GM21390 (cell line): ENCODE measurements around the gene PCLO.
A peak's percentile ranks its signal among the peaks of the same experiment; 100 is the strongest.
"Not testable (repeated sequence)": the region's sequence is repeated elsewhere in the genome, so short reads cannot be mapped to it uniquely, and the experiment has no call there.

Source experiments
- ATAC-seq: cut with Tn5 transposase; IDR thresholded peaks from one replicate; pipeline ENCODE4 v1.9.1; 2021; ENCODE audit not compliant: unreplicated experiment

PCLO gene

DNA sequence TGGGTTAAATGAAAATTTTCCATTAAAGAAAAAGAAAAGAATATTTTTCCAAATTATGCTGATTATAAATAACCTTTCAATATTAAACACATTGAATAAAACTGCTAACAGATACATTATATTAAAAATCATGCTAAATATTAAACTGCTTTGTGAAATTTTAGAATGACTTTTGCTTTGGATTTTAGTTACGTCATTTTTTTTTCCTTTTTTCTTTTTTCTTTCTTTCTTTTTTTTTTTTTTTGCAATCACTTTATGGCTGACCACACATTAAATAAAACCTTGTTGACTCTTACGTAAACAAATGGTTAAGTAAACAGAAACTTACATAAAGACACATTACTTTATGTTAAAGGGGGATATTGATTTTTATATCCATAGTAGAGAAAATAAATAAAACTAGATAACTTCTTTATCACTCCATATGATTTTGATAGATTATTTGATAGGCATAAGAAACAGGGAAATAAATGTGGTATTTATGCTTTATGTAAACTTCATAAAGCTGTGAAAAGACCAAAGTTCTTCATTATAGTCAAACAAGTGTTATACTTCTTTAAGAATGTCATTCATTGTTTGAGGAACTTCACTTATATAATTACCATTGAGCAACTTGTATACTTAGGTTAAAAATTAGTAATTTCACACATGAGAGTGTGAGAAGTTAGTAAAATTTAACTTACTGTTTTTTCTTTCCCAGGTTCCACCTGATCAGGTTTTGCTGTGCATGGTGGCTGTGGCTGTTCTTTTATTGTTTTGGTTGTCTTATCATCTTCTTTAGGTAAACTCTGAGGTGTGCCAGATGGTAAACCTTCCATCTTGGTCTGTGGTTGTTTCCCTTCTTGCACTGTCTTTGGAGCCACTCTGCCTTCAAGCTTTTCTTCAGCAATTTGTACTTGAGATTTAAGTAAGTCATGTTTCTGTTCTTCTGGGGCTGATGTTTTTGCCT lies 197.3 kb downstream of the PCLO start:
- ATAC-seq: no peak

GRCh38 chr7:82964150-82964882 lies 198.4 kb downstream of the PCLO start:
- ATAC-seq: peak; percentile 84

DNA sequence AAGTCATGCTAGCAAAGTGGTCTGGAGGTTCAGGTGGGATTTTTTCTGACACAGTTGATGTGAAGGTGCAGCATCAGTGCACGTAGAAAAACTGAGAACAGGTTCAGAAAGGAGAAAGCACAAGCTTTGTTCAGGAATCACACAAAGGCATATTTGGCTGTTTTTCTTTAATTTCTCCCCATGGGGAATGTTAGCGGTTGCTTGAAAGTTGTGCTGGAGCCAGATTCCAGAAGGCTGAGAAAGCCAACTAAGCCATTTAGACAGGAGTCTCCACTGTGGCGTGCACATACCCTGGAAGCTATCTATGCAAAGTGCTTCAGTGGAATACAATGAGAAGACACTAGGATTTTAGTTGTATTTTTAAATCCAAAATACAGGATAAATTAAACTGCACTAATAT lies 201.4 kb downstream of the PCLO start:
- no peak for ATAC-seq

DNA sequence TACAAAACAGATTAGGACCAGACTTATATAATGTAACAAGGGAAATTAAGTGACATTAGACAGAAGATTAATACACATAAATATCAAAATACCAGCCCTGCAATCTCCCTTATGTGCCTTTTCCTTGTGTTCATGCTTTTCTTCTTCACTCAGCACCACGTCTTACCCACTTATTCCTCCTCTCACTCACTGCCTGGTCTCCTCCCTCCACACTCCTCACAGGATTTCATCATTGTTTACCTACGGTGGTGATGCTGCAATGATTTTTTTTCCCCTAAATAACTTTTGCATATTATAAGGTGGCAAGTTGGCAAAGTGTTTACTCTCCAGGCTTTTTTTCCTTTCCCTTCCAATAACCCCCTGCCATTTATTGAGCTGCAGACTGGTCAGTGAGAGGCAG lies 203.2 kb downstream of the PCLO start:
- ATAC-seq: no peak

DNA sequence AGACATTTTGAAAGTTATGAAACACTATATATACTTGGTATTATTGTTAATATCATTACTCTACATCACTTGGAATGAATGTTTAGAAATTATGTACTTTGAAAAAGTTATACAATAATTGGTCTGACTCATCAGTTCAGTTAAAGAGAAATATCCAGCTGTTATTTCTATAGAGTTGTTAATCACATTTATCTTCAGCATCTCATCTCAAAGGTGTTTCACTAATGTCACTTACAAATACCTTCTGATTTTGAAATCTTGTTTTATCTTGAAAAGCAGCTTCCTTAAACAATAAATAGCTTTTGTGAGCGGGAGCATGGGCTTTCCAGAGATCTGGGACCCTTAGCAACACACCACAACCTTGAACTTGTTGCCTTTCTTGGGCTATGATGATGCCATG lies 205.2 kb downstream of the PCLO start:
- ATAC-seq: no peak

GRCh38 chr7:82953324-82954027 lies 209.2 kb downstream of the PCLO start:
- ATAC-seq: no peak

- ATAC-seq: no peak
These were observed 212.2 kb downstream of the PCLO start for GRCh38 chr7:82950436-82950835.

- ATAC-seq: no peak
These were observed 217.2 kb downstream of the PCLO start for GRCh38 chr7:82945480-82945879.

DNA sequence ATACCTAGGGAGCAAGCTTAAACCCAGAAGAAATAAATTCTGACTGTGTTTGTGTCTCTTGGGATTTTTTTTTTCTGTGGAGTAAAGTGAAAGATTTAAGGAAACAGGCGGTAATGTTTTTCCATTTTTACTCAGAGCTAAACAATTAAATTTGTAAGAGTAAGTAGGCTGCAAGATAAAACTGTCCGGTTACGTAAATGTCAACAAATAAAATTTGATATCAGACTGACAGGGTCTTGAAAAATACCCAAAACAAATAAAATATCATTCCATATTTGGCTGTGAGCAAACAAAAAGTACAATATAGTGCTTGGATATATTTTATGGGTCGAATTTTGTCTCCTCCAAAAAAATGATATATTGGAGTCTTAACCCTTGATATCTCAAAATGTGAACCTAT lies 217.6 kb downstream of the PCLO start:
- ATAC-seq: no peak

DNA sequence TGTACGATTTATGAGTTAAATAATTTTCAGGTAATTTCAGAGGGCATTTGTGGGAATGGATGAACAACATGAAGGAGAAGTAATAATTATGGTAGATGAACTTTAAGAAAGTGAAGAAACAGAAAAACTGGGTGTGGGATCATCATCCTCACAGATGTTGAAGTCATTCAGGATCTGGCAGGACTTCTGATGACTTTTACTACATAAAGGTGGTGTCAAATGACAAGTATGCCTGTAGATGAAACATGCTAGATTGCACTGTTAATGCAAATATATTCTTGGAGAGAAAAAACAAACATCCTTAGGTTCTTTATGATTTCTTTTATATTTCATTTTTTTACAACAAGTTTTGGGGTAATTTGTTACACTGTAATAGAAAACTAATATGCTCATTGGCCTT lies 230.2 kb downstream of the PCLO start:
- ATAC-seq: no peak

DNA sequence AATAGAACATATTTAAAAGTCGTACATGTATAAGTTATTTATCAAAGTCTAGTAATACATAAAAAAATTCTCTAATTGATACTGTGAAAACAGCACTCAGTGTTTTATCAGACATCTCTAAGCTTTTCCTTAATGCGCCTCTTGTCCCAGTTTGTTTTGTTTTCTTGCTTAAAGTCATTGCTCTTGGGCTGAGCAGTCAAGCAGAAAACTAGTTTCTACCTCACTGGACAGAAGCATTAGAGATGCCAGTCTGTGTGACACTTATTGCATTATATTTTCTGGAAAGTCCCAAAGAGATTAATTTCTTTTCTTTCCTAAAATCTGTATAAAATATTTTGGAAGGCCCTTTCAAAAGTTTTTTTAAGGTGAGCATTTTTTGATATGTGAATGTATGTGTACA lies 236.2 kb downstream of the PCLO start:
- no peak for ATAC-seq

- ATAC-seq: no peak
These were observed 237.4 kb downstream of the PCLO start for GRCh38 chr7:82925331-82925730.

DNA sequence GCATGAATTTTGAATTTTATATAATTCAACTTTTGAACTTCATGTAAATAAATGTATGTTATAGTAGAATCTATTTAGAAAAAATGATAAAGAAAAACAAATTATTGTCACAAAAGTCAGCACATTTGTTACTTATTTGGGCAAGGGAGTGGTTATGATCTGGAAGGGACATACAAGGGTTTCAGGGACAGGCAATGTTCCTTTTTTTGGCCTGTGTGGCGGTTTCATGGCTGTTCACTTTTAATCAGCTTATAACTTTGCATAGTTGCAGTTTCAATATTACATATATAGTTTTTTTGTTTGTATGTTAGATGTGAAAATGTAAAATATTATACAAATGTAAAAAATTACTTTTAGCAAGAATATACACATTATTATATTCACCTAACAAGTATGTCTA lies 256.2 kb downstream of the PCLO start:
- ATAC-seq: no peak

DNA sequence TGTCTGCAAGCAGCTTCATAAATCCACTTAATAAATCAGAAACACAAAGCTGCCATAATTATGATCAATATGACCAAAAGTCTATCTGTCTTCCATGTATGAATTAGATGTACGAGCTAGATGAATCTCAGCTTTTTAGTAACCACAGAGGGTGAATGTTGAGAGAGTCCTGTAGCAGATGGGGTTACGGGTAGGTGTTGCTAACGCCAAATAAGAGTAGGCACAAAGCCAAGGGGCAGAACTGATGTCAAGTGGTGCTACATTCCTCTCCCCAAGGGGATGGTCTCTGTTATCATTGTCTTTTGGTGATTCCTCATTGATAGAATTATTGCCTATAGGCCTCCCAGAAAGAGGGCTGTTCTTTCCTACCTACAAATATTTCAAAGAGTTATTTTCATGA lies 257.8 kb downstream of the PCLO start:
- ATAC-seq: no peak

DNA sequence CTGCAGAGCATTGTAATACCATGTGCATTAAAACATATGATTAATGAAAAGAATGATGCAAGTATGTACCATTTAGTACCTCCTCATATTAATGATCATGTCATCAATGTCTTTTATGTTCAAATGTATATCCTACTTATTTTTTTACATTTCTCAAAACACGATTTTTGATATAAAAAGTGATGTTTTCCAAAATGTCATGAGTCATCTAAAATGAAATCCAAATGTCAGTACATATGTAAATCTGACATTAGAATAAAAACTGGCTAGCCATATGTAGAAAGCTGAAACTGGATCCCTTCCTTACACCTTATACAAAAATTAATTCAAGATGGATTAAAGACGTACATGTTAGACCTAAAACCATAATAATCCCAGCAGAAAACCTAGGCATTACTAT lies 261.6 kb downstream of the PCLO start:
- ATAC-seq: not testable (repeated sequence)

- no peak for ATAC-seq
These were observed 265.2 kb downstream of the PCLO start for GRCh38 chr7:82897500-82897899.

DNA sequence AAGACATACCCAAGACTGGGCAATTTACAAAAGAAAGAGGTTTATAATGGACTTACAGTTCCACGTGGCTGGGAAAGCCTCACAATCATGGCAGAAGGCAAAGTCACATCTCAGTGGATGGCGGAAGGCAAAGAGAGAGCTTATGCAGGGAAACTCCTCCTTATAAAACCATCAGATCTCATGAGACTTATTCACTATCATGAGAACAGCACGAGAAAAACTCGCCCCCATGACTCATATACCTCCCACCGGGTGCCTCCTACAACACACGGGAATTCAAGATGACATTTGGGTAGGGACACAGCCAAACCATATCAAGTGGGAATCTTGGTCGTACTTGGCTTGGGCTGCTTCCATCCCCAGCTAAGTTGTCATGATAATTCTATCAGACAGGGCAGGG lies 268.3 kb downstream of the PCLO start:
- not testable (repeated sequence) for ATAC-seq

DNA sequence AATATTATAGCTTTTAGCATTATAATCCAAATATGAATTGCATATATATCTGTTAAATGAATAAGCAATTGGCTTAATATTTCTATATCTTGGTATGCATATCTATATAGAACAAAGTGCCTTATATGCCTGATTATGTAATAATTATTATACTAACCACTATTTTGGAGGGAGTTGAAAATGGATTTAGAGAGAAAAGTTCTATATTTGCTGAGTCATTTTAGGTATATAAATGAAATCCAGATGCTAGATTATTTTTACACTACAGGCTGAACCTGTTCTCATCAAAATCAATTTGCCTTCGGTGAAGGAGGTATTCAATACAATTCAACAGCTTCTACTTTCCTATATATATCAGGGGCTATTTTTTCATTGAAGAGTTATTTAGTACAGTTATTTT lies 276.4 kb downstream of the PCLO start:
- ATAC-seq: no peak

DNA sequence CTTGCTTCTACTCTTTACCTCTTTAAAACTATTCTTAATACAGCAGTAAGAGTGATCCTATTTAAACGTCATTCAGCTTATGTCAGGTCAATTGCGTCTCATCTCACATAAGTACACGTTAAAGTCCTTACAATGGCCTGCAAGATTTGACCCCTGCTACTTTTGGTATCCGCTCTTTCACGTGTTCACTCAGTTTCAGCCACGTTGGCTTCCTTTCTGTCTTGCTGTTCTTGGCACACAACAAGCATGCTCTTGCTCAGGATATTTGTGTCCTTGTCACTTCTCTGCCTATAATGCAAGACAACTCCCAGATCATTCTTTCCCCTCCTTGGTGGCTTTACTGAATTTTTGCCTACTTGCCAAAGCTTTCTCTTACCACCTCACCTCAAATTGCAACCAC lies 296.8 kb downstream of the PCLO start:
- no peak for ATAC-seq

DNA sequence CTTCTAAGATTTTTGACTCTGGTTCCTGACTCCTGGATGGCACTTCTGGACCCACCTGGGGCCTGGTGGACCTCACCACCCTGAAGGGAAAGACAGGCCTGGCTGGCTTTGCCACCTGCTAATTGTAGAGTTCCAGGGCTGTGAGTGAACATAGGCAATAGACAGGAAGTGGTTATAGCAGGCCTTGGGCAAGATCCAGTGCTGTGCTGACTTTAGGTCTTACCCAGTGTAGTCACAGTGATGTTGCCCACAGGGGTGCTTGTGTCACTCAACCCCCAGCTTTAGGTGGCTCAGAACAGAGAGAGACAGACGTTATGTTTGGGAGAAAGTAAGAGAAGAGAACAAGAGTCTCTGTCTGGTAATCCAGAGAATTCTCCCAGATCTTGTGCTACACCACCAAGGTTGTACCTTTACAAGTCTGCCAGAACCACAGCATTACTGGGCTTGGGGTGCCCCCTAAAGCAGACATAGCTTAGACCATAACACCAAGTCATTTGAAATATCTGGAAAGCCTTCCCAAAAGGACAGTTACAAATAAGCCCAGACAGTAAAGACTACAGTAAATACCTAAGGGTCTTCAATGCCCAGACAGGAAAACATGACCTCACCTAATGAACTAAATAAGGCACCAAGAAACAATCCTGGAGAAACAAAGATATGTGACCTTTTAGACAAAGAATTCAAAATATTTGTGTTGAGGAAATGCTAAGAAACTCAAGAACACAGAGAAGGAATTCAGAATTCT lies 303.4 kb downstream of the PCLO start:
- ATAC-seq: no peak

DNA sequence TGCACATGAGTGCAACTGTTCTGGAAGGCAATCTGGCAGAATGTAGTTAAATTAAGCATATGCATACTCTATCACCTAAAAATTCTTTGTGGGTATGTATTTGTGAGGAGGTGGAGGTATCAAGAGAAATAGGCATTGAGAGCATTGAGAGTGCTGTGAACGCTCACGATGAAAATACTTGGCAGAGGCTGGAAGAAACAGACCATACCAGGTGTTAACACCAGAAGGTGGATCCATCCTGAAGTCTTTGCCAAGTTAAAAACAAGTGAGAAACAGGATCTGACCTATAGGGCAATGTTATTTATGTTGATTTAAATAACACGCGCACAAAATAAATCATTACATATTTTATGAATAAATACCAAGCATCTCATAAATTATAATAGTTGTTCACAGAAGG lies 311.6 kb downstream of the PCLO start:
- ATAC-seq: no peak
